Mesodermal cell (in vitro differentiated cells): Measurements from ENCODE around the gene HEATR5A. TPM values are rescaled to one million over a fixed set of nuclear protein-coding genes. Genes with fewer than 3 reads are reported as not detected.
A peak's percentile ranks its signal among the peaks of the same experiment; 100 is the strongest.
"Not testable (repeated sequence)": the region's sequence is repeated elsewhere in the genome, so short reads cannot be mapped to it uniquely, and the experiment has no call there.

Source experiments
- H3K27ac ChIP-seq: 2 replicates; pipeline ENCODE4 v1.7.0; 2013; ENCODE audit warnings: mild to moderate bottlenecking, low read depth, low read length, moderate library complexity; ENCODE audit not compliant: severe bottlenecking
- H3K36me3 ChIP-seq: 2 replicates; pipeline ENCODE4 v1.7.1; 2013; ENCODE audit warnings: mild to moderate bottlenecking, low read length, moderate library complexity; ENCODE audit not compliant: control insufficient read depth, insufficient read depth
- H3K4me1 ChIP-seq: one replicate; pipeline ENCODE4 v1.7.1; 2013; ENCODE audit warnings: mild to moderate bottlenecking, low read length; ENCODE audit not compliant: insufficient read depth, control insufficient read depth, poor library complexity, severe bottlenecking
- H3K4me3 ChIP-seq: 2 replicates; pipeline ENCODE4 v1.7.0; 2013; ENCODE audit warnings: low read length, control low read depth, mild to moderate bottlenecking; ENCODE audit not compliant: insufficient read depth, poor library complexity, severe bottlenecking; ENCODE audit errors: extremely low read depth
- H3K9me3 ChIP-seq: 2 replicates; pipeline ENCODE4 v1.7.1; 2013; ENCODE audit warnings: mild to moderate bottlenecking, low read length, moderate library complexity; ENCODE audit not compliant: control insufficient read depth
- WGBS, 2 experiments: methylation state at CpG; one replicate each; pipeline ENCODE4 v1.1.5; 2013; ENCODE audit warnings: missing lambda C conversion rate in 2 of 2; ENCODE audit not compliant: insufficient coverage in 2 of 2; 5-methylcytosine and 5-hydroxymethylcytosine counted together
- polyA plus RNA-seq, 2 experiments: library from polyadenylated mRNA; stranded (reverse); fragments of 50-300 nt; gene quantifications; one replicate each; pipeline ENCODE4 v1.2.3, GENCODE V29; 2013

HEATR5A gene
- polyA plus RNA-seq (2013, experiment 1 of 2) = 18.6 TPM
- 18.8 TPM for polyA plus RNA-seq (2013, experiment 2 of 2)

DNA sequence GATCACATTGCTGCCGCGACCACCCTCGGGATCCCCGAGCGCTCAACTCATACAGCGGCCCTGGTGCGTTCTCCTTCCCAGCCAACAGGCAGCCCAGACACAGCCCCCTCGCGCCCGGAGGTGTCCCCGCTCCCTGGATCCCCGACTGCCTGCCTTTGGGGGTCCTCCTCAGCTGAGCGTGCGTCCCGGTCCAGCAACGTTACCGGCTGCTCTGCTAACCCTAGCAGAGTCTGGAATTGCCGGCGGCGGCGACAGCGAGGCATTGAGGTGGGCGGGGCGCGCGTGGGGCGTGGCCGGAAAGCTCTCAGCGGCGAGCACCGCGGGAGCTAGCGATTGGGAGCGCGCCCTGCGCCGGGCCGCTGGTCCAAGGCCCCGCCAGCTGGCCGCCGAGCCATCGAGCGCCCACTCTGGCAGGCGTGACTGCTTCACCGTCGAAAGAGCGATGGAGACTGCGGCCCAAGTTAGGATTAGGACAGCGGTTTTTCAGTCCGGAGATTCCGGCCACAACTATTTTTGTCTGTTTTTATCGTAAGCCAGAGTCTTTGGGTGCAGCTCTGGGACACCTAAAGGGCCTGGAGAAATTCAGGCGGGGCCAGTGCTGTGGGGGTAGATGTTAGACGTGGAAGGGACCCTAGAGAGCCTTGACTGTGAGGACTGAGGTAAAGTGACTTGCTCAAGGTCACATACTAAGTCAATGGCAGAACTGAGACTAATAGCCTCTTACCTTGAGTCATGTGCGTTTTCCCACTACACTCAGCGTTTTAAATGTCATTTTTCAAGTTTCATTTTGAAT, at the start of gene HEATR5A:
Gene HEATR5A, minus strand, starts transcription at position 232 of the 793 bp plus-strand sequence. CDS start 17,575 bp downstream, outside the sequence.
- H3K4me3 ChIP-seq = peak within 1 kb of the TSS; percentile 88
- H3K36me3 ChIP-seq = no peaks in the 10 kb centered on the region
- H3K27ac ChIP-seq = peak within 1 kb of the TSS; percentile 85
- H3K4me1 ChIP-seq = no peaks in the 10 kb centered on the region
- H3K9me3 ChIP-seq = no peaks in the 10 kb centered on the region
- WGBS, 2 experiments = 1 to 4% methylated on average over 51 to 54 of the region's 56 CpGs

DNA sequence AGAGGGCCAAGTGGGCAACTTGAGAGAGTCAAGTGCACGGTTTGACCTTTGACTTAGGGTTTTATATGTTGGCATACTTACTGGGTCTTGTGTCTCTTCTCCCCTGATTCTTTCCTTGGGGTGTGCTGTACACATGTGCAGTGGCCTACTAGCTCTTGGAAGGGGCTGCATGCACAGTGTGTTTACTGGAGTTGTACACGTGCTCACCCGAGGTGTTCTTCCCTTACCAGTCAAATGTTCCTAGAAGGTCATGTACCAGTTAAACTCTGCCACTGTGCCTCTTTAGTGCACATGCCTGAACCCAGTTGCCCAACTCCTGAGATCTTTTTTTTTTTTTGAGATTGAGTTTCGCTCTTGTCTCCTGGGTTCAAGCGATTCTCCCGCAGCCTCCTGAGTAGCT, 46.2 kb upstream of the HEATR5A start:
- no peak overlapping the region for H3K27ac ChIP-seq
- H3K9me3 ChIP-seq = no peaks in the 10 kb centered on the region
- no peak overlapping the region for H3K4me3 ChIP-seq
- WGBS, 2 experiments = 91 to 96% methylated on average over 5 to 6 of the region's 6 CpGs
- no peaks in the 10 kb centered on the region for H3K4me1 ChIP-seq
- no peaks in the 10 kb centered on the region for H3K36me3 ChIP-seq

- Histone ChIP-seq H3K27ac (no peak overlapping the region), H3K4me1 (no peaks in the 10 kb centered on the region), H3K4me3 (no peak overlapping the region), H3K36me3 (no peaks in the 10 kb centered on the region), H3K9me3 (no peaks in the 10 kb centered on the region)
Observed at GRCh38 chr14:31465111-31465510, 44.8 kb upstream of the HEATR5A start.

DNA sequence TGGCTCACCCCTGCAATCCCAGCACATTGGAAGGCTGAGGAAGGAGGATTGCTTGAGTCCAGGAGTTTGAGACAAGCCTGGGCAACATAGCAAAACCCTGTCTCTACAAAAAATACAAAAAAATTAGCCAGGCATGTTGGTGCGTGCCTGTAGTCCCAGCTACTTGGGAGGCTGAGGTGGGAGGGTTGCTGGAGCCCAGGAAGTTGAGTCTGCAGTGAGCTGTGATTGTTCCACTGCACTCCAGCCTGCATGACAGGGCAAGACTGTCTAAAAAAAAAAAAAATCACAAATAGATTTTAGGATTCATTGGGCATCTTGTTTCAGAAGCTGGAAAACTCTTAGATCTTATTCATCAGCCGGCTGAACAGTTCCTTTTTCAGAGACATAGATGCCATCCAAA, 42.1 kb upstream of the HEATR5A start:
- not testable (repeated sequence) for H3K9me3 ChIP-seq, H3K36me3 ChIP-seq, H3K27ac ChIP-seq, H3K4me3 ChIP-seq
- 91% methylated on average over 2 of the region's 2 CpGs; no CpG with 5 or more reads in 1 of the 2 experiments for WGBS, 2 experiments
- peaks cover 11% of the 10 kb centered on the region for H3K4me1 ChIP-seq

- Histone ChIP-seq H3K9me3 (no peaks in the 10 kb centered on the region), H3K27ac (no peak overlapping the region), H3K4me1 (peaks cover 11% of the 10 kb centered on the region), H3K36me3 (no peaks in the 10 kb centered on the region), H3K4me3 (no peak overlapping the region)
- 96 to 98% methylated on average over 2 to 3 of the region's 3 CpGs for WGBS, 2 experiments
Observed at GRCh38 chr14:31461545-31461944, 41.2 kb upstream of the HEATR5A start.

GRCh38 chr14:31457665-31458659, 37.6 kb upstream of the HEATR5A start:
- WGBS, 2 experiments = 66 to 69% methylated on average over 2 of the region's 11 CpGs
- Histone ChIP-seq H3K9me3 (no peaks in the 10 kb centered on the region), H3K4me3 (peak overlapping the region; percentile 65), H3K27ac (no peak overlapping the region), H3K36me3 (peaks cover 2% of the 10 kb centered on the region), H3K4me1 (peaks cover 11% of the 10 kb centered on the region)

DNA sequence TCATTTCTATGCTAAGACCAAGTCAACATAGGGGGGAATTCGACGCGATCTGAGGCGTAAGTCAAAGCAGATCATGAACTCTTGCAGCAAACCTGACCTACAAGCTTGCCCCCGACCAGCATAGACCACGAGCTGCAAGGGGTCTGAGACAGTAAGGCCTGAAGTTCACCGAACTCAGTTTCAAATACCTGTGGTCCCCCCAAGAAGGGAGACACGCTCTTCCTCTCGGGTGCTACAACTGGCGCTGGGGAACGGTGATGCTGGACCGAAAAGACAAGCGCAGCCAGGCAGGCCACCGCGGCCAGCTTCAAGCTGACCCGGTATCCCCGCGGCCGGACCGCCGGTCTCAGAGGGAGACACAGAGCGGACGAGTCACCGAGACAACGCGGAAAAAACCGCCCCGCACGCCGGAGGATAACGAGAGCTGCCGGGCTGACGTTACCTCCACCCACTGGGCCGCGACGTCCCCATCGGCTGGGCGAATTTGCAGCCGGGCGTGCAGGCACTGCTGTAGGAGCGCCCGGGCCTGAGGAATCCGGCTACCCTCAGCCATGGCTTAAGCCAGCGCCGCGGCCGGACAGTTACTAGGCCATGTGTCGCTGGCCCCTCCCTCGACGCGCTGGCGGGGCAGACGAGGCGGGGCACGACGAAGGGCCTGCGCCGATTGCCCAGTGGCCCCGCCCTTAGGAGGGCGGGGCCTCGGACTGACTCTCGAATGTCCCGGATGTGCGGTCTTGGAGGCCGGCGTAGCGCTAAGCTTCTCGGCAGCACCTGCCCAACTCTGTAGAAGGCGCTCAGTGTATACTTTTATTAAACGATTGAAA, 36.7 kb upstream of the HEATR5A start, which contains the start of gene DTD2:
Gene DTD2, minus strand, starts transcription at position 666 of the 824 bp plus-strand sequence. Its CDS starts 113 bp downstream, at position 553.
- H3K4me1 ChIP-seq = peaks cover 11% of the 10 kb centered on the region
- peak within 1 kb of the TSS; percentile 65 for H3K4me3 ChIP-seq
- H3K36me3 ChIP-seq = peaks cover 9% of the 10 kb centered on the region
- H3K9me3 ChIP-seq = no peaks in the 10 kb centered on the region
- peak within 1 kb of the TSS; percentile 89 for H3K27ac ChIP-seq
- WGBS, 2 experiments = 1% methylated on average over 50 to 63 of the region's 70 CpGs

GRCh38 chr14:31449971-31450610, 29.7 kb upstream of the HEATR5A start:
- Histone ChIP-seq H3K36me3 (peaks cover 30% of the 10 kb centered on the region), H3K4me1 (no peaks in the 10 kb centered on the region)
- WGBS, 2 experiments = no CpG with 5 or more reads among the region's 2 CpGs

DNA sequence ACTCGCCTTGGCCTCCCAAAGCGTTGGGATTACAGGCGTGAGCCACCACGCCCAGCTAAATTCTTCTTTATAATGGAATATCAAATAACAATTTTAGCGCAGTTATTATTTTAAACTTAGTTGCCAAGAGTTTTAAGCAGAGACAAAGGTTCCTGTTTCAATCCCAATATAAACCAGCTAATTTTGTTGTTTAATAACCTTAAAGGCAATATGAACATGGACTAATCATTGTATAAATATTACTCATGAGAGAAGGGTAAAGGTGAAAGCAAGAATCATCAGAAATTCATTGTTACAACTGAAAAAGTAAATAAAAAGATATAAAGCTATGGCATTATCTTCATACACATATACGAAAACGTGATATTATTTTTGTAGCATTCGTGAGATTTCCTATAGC, 28.8 kb upstream of the HEATR5A start:
- Histone ChIP-seq H3K36me3 (peaks cover 30% of the 10 kb centered on the region), H3K4me3 (no peak overlapping the region), H3K27ac (no peak overlapping the region), H3K4me1 (no peaks in the 10 kb centered on the region), H3K9me3 (no peaks in the 10 kb centered on the region)
- no CpG with 5 or more reads among the region's 8 CpGs for WGBS, 2 experiments

More at GRCh38 chr14:31449971-31450610, 29.7 kb upstream of the HEATR5A start:
- no peaks in the 10 kb centered on the region for H3K9me3 ChIP-seq
- no peak overlapping the region for H3K27ac ChIP-seq
- H3K4me3 ChIP-seq = no peak overlapping the region
